Measurements from ENCODE around the gene NEUROG1.

Gene NEUROG1

GRCh38 chr5:135561266-135561665 lies 25.5 kb upstream of the NEUROG1 start:
- no peak for DNase-seq

- DNase-seq: peak; percentile 89
Observed at GRCh38 chr5:135560858-135561257, 25.1 kb upstream of the NEUROG1 start.

- no peak for DNase-seq
Observed at GRCh38 chr5:135559354-135559753, 23.6 kb upstream of the NEUROG1 start.

GRCh38 chr5:135557076-135557838 lies 21.5 kb upstream of the NEUROG1 start:
- no peak for DNase-seq

- no peak for DNase-seq
Observed at GRCh38 chr5:135556620-135557019, 20.9 kb upstream of the NEUROG1 start.

- no peak for DNase-seq
Observed at GRCh38 chr5:135555530-135555929, 19.8 kb upstream of the NEUROG1 start.

GRCh38 chr5:135553688-135554462 lies 18.1 kb upstream of the NEUROG1 start:
- DNase-seq: no peak

GRCh38 chr5:135551593-135552447 lies 16.1 kb upstream of the NEUROG1 start:
- DNase-seq: peak; percentile 78

GRCh38 chr5:135549413-135549812 lies 13.6 kb upstream of the NEUROG1 start:
- no peak for DNase-seq

- DNase-seq: no peak
Observed at GRCh38 chr5:135547590-135548254, 12.0 kb upstream of the NEUROG1 start.

- no peak for DNase-seq
Observed at GRCh38 chr5:135546912-135547311, 11.1 kb upstream of the NEUROG1 start.

GRCh38 chr5:135546101-135546500 lies 10.3 kb upstream of the NEUROG1 start:
- DNase-seq: no peak

GRCh38 chr5:135545099-135545498 lies 9.3 kb upstream of the NEUROG1 start:
- no peak for DNase-seq

GRCh38 chr5:135543485-135544304 lies 7.9 kb upstream of the NEUROG1 start:
- no peak for DNase-seq

GRCh38 chr5:135543001-135543484 lies 7.3 kb upstream of the NEUROG1 start:
- DNase-seq: no peak

- DNase-seq: no peak
Observed at GRCh38 chr5:135541807-135542502, 6.2 kb upstream of the NEUROG1 start.

GRCh38 chr5:135539430-135540005 lies 3.8 kb upstream of the NEUROG1 start:
- DNase-seq: no peak

- no peak for DNase-seq
Observed at GRCh38 chr5:135538261-135538660, 2.5 kb upstream of the NEUROG1 start.

GRCh38 chr5:135537745-135538144 lies 2.0 kb upstream of the NEUROG1 start:
- no peak for DNase-seq

- no peak for DNase-seq
Observed at GRCh38 chr5:135537271-135537670, 1.5 kb upstream of the NEUROG1 start.

GRCh38 chr5:135535420-135535819 lies 344 bp downstream of the NEUROG1 start:
- DNase-seq: no peak

Data from activated CD8-positive, alpha-beta memory T cell treated with anti-CD3 and anti-CD28 coated beads, Interleukin-2, amount 50 U/mL, for 48 hours (primary cell).